ENCODE results near the gene PRKCZ.

The PRKCZ gene

DNA sequence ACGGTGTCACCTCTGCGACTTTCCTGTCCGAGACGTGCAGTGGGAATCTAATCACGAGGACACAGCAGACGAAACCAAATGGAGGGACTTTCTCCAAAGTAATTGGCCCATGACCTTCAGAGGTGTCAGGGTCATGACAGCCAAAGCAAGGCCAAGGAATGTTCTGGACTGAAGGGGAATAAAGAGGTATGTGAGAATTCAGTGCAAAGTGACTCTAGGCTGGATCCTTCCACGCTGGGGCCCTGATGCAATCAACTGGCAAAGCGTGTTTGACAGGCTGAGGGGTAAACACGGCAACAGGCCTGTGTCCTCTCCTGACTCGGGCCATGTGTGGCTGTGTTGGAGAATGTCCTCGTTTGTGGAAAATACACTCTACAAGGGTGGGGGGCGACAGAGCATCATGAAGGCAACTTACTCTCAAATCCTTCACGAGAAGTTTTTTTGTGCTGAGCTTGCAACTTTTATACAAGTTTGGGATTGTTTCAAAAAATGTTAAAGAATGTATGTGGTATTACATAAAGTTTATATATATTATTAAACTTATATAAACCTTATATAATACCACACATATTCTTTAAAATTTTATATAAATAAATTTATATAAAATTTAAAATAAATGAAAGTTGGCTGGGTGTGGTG, 48.3 kb upstream of the PRKCZ start:
- no peak for DNase-seq (ENCODE audit: low read depth in 1 of 2, low spot score in 1 of 2)
- Histone ChIP-seq H3K27ac (replicated peaks) (no peak overlapping the region), H3K27me3 (ENCODE audit: insufficient read depth, poor library complexity, severe bottlenecking) (peaks cover 12% of the 10 kb centered on the region), H3K4me3 (replicated peaks; ENCODE audit: insufficient read depth, low read length) (no peak overlapping the region)
- TF ChIP-seq SPI1 (IDR thresholded peaks at IDR 0.05; ENCODE audit: borderline replicate concordance, low read depth) (no peak), GABPA (IDR thresholded peaks at IDR 0.05; ENCODE audit: low read depth) (no peak), POLR2AphosphoS5 (IDR thresholded peaks at IDR 0.05; ENCODE audit: low read depth) (no peak)
- TF ChIP-seq, protein P1, sequence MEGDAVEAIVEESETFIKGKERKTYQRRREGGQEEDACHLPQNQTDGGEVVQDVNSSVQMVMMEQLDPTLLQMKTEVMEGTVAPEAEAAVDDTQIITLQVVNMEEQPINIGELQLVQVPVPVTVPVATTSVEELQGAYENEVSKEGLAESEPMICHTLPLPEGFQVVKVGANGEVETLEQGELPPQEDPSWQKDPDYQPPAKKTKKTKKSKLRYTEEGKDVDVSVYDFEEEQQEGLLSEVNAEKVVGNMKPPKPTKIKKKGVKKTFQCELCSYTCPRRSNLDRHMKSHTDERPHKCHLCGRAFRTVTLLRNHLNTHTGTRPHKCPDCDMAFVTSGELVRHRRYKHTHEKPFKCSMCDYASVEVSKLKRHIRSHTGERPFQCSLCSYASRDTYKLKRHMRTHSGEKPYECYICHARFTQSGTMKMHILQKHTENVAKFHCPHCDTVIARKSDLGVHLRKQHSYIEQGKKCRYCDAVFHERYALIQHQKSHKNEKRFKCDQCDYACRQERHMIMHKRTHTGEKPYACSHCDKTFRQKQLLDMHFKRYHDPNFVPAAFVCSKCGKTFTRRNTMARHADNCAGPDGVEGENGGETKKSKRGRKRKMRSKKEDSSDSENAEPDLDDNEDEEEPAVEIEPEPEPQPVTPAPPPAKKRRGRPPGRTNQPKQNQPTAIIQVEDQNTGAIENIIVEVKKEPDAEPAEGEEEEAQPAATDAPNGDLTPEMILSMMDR (IDR thresholded peaks at IDR 0.05; ENCODE audit: insufficient read depth, low read length): no peak
- TF ChIP-seq, protein P2, sequence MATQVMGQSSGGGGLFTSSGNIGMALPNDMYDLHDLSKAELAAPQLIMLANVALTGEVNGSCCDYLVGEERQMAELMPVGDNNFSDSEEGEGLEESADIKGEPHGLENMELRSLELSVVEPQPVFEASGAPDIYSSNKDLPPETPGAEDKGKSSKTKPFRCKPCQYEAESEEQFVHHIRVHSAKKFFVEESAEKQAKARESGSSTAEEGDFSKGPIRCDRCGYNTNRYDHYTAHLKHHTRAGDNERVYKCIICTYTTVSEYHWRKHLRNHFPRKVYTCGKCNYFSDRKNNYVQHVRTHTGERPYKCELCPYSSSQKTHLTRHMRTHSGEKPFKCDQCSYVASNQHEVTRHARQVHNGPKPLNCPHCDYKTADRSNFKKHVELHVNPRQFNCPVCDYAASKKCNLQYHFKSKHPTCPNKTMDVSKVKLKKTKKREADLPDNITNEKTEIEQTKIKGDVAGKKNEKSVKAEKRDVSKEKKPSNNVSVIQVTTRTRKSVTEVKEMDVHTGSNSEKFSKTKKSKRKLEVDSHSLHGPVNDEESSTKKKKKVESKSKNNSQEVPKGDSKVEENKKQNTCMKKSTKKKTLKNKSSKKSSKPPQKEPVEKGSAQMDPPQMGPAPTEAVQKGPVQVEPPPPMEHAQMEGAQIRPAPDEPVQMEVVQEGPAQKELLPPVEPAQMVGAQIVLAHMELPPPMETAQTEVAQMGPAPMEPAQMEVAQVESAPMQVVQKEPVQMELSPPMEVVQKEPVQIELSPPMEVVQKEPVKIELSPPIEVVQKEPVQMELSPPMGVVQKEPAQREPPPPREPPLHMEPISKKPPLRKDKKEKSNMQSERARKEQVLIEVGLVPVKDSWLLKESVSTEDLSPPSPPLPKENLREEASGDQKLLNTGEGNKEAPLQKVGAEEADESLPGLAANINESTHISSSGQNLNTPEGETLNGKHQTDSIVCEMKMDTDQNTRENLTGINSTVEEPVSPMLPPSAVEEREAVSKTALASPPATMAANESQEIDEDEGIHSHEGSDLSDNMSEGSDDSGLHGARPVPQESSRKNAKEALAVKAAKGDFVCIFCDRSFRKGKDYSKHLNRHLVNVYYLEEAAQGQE (IDR thresholded peaks at IDR 0.05; ENCODE audit: insufficient replicate concordance, low read depth): no peak

DNA sequence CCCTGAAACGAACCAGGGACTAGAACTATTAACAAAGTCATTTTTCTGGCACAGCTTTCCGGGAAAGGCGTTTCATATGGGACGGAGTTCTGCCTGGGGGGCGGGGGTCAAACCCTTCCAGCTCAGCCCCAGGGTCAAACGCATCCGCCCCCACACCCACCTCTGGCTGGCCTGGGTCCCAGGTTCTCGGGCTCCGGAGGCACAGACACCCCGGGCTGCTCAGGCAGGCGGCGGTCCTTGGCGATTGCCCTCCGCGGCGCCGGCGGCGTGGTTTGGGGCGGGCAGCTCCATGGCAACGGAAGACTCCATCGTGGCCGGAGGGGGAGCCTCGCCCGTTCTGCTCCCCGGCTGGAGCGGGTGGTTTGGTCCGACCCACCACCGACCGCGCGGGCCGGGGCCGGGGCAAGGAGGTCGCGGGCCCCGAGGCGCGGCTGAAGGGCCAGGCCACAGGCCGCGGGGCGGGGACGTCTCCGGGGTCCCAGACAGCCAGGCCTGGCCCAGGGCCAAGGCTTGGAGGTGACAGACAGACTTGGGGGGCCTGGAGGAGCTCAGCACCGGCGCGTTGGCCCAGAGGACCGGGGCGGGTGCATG, 46.6 kb upstream of the PRKCZ start, which contains the start of gene CFAP74:
Gene CFAP74 (minus strand): TSS at position 246 of the 591 bp plus-strand sequence. CDS start 12,830 bp downstream, outside the sequence.
- no peak for DNase-seq (ENCODE audit: low read depth in 1 of 2, low spot score in 1 of 2)
- no peak within 1 kb of the TSS for H3K4me3 ChIP-seq (replicated peaks; ENCODE audit: insufficient read depth, low read length)
- H3K27ac ChIP-seq (replicated peaks): no peak within 1 kb of the TSS
- TF ChIP-seq GABPA (IDR thresholded peaks at IDR 0.05; ENCODE audit: low read depth) (no peak), SPI1 (IDR thresholded peaks at IDR 0.05; ENCODE audit: borderline replicate concordance, low read depth) (no peak), POLR2AphosphoS5 (IDR thresholded peaks at IDR 0.05; ENCODE audit: low read depth) (no peak)
- TF ChIP-seq, protein P1 (IDR thresholded peaks at IDR 0.05; ENCODE audit: insufficient read depth, low read length): no peak
- TF ChIP-seq, protein P2 (IDR thresholded peaks at IDR 0.05; ENCODE audit: insufficient replicate concordance, low read depth): no peak
- peaks cover 12% of the 10 kb centered on the region for H3K27me3 ChIP-seq (ENCODE audit: insufficient read depth, poor library complexity, severe bottlenecking)

DNA sequence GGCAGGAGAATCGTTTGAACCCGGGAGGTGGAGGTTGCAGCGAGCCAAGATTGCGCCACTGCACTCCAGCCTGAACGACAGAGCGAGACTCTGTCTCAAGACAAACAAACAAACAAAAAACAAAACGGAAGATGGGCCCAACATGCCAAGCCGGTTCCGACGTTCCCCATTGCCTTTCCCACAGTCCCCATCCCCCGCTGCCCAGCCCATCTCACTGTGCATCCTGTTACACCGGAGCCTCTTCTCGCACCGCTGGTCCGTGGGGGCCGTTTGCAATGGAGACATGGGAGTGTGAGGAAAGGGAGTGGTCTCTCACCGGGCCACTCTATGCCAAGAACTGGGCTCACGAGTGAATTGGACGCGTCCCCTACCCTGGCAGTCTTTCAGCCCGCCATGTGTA, 45.4 kb upstream of the PRKCZ start:
- TF ChIP-seq, protein P2 (IDR thresholded peaks at IDR 0.05; ENCODE audit: insufficient replicate concordance, low read depth): no peak
- TF ChIP-seq, protein P1 (IDR thresholded peaks at IDR 0.05; ENCODE audit: insufficient read depth, low read length): no peak
- no peak for DNase-seq (ENCODE audit: low read depth in 1 of 2, low spot score in 1 of 2)
- H3K4me3 ChIP-seq (replicated peaks; ENCODE audit: insufficient read depth, low read length): no peak overlapping the region
- no peak overlapping the region for H3K27ac ChIP-seq (replicated peaks)
- H3K27me3 ChIP-seq (ENCODE audit: insufficient read depth, poor library complexity, severe bottlenecking): peaks cover 12% of the 10 kb centered on the region

All from HL-60 (cell line).